Measurements from ENCODE around the gene CNTN3.

GRCh38 chr3:74602471-74602870 is 12.0 kb downstream of the CNTN3 start:
- no peak for TF ChIP-seq SP1 (IDR thresholded peaks at IDR 0.05)
- TF ChIP-seq SP1 (CRISPR knock-in tag; IDR thresholded peaks at IDR 0.05) = no peak
- TF ChIP-seq GATA4 (IDR thresholded peaks at IDR 0.05; ENCODE audit: borderline replicate concordance, low read depth) = no peak

Measured in HepG2 (cell line).